HUDEP-2 (cell line): ENCODE results near the gene MCU.

ENCODE experiments used
- DNase-seq, 76 experiments: peaks; one replicate each; lab custom pipeline; 2025; ENCODE audit not compliant: unreplicated experiment in 76 of 76; lab: John Stamatoyannopoulos, UW

Gene MCU

GRCh38 chr10:72800000-72800740 lies 108.2 kb downstream of the MCU start:
- DNase-seq, result no peak

DNA sequence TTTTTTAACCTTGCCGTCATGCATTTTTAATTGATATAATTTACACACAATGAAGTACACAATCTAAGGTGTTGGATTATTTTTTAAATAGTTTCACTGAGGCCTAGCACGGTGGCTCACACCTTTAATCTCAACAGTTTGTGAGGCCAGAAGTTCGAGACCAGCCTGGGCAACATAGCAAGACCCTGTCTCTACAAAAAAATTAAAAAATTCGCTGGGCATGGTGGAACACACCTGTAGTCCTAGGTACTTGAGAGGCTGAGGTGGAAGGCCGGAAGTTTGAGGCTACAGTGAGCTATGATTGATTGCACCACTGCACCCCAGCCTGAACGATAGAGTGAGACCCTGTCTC lies 108.8 kb downstream of the MCU start:
- no peak for DNase-seq

GRCh38 chr10:72801263-72801868 lies 109.4 kb downstream of the MCU start:
- DNase-seq, result no peak

DNA sequence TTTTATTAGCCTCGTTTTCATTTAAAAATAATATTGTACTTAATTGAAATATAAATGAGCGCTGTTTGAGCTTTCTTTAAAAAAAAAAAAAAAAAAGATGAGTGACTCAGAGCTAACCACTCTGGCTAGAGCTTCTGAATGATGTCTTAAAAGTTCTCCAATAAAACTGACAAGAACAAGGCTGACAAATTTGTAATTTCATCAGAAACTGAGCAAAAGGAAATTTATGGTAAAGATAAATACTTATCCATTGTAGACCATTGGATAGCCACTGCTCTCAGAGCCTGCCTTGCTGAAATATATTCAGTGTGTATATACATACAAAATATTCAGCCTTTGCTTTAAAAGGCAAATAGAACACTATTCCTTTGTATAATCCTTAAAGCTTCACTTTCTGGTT lies 110.4 kb downstream of the MCU start:
- no peak for DNase-seq

- no peak for DNase-seq
Measured at GRCh38 chr10:72802763-72803505, 111.0 kb downstream of the MCU start.

DNA sequence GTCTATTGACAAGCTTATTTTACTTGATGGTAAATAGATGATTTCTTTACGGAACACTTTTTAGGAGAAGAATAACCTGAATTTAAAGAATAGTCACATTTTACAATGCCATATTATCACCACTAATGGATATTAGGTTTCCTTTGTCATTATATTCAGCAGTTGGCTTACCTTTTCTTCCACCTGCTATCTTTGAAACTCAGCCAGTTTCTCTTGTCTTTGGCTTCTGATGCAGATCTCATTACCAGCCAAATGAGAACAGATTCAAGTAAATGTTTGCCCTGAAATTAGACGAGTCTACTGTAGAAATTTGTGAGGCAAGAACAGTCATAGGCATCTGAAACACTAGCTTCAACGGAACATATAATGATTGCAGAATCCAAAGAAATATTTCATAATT lies 116.1 kb downstream of the MCU start:
- DNase-seq, result no peak

DNA sequence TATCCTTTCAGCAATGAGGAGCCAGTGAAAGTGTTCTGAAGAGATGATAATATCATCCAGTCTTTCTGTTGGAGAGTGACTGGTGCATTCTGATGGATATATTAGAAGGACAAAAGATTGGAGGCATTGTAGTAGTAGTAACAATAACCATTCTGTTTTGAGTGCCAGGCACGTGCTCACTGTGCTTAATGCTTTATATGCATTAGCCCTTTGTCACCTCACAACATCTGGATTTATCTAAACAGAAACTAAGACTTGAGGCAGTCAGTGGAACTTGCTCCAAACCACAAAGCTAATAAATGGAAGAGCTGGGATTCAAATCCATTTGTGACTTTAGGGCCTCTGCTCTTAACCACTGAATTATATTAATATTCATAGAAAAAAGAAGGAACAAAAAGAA lies 117.1 kb downstream of the MCU start:
- DNase-seq, result no peak

- DNase-seq, result no peak
Measured at GRCh38 chr10:72810976-72811375, 119.0 kb downstream of the MCU start.

DNA sequence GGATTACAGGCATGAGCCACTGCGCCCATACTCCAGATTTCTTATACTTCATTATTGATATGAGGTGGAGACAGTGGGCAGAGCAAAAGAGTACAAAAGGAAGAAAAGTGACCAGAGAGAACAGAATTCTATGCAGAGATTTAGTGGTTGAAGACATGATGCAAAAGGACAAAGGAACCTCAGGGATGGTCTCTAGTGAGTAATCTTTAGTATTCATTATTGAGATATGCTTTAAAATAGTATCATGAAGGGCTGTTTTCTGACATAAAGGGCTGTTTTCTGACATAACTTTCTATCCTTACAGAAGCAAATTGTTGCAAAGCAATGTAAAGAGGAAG lies 120.4 kb downstream of the MCU start:
- no peak for DNase-seq

DNA sequence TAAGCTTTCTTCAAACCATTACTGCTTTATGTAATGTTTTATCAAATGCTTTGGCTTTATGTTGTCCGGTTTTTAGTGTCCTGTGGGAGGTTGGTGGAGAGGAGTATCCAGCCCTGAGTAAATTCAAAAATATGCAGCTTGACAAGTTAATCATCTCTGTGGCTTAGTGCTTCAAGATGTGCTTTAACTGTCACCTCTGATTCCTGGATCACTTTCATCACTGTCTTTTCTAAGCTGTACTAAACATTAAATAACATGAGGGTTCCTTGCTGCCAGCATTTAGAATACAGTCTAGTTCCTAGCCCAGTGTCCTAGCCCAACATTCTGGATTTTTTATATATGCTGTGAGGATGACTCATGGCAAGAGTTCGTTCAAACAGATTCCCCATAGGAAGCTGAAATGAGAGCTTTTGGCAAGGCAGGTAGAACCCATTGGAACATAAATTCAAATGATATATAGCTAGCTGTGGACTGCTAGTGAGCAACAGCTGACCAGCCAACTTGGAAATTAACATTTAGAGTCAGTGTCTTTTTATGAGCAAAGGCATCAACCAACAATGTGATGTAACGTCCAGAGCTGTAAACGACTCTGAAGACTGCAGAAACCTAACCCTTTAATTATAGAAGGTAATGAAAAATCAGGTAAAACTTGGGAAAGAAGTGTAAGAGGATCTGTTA lies 120.9 kb downstream of the MCU start:
- no peak for DNase-seq

- DNase-seq, result no peak
Measured at GRCh38 chr10:72814099-72814790, 122.3 kb downstream of the MCU start.

GRCh38 chr10:72816565-72816964 lies 124.6 kb downstream of the MCU start:
- no peak for DNase-seq

DNA sequence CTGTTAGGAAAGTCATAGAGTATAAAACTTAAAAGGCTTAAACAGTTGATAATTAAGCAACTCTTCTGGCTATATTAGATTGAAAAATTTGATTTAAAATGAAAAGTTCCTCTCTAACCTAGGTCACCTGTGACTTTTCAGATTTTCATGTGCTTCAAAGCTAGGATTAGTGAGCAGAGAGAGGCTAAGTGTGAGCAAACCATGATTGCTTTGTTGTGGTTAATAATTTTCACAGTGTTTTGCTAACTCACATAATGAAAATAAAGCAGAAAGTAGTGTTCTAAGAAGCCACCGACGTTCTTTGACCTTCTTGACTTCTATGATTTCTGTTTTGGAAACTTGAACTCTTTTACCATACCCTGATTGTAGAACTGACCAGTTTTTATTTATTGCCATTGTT lies 126.1 kb downstream of the MCU start:
- no peak for DNase-seq

DNA sequence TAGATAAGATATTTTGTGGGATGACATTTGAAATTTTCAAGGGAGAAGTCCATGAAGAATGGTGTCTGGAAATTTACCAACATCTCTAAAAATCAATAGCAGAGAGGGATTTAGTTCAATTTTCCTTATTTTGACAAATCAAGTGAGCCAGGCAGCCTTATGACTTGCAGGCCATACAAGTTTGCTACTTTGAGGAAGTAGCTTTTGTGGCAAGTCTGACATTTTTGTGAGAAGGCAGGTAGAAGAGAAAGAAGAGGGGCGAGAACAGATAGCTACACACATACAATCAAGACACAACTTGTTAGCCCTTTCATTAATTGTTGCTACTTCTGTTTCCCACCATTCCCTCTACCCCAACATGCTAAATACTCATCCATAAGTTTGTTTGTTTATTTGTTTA lies 127.1 kb downstream of the MCU start:
- DNase-seq, result no peak

DNA sequence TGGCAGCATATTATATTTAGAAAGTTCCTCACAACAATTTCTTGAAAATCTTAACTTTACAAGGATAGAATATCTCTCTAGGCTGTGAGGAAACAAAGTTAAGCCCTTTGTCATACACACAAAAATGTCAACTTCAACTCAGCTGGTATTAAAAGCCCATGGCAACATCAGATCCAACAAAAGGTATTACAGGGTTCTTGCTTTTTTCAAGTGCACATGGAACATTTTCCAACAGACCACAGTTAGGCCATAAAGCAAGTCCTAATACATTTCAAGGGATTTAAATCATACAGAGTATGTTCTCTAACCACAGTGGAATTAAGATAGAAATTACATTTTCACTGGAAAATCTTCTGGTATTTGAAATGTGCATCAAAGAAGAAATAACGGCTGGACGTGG lies 129.7 kb downstream of the MCU start:
- no peak for DNase-seq

GRCh38 chr10:72822342-72822986 lies 130.5 kb downstream of the MCU start:
- no peak for DNase-seq

- DNase-seq, result no peak
Measured at GRCh38 chr10:72825163-72825562, 133.2 kb downstream of the MCU start.

DNA sequence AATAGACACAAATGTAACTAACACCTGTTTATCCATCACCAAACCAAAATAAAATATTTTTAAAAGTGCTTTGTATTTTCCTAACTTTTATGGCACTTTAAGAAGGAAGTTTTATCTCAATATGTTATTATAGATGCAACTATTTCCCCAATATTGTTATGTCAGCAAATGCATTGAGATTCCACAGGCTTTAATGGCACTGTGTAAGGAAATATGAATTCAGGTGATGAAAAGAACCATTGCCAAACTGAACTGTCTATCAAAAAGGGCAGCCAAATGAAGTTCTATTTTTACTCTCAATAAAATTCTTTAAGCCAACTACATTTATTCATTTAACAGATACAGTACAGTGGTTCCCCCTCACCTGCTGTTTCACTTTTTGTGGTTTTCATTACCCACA lies 134.4 kb downstream of the MCU start:
- no peak for DNase-seq

DNA sequence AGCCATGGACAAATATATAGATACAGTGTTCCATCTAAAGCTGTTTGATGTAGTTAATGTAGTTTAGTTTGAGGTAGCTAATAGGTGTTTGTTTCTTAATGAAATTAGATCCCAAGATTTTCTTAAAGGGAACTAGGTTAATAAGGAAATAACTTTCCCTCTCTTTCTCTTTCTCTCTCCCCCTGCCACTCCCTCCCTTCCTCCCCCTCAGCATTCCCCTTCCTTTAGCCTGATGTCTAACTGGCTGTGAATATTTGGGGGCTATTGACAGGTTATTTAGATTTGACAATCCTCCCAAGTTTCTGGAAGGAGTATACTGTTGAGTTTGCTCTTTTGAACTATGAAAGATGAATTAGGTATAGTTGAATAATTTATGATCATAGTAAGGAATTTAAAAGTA lies 136.4 kb downstream of the MCU start:
- no peak for DNase-seq

DNA sequence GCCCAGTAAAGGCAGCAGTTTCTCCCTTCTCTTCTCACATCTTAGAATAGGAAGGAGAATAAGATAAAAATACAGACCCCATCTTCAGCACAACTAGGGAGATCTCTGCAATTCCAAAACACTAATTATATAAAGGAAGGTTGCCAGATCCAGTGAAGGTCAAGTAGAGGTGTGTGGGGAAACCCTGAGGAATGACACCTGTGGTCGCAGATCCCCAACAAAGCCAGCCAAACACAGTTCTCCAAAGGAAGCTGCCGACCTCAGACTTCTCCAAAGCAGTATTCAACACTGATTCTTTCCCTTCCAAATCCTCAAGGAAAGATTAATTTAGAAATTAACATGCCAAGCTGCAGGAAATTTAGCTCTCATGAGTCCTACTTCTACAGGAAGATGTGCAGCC lies 138.7 kb downstream of the MCU start:
- no peak for DNase-seq
